Tongue (tissue), 2 donors: ENCODE measurements around the gene IL4R. TPM values are rescaled to one million over a fixed set of nuclear protein-coding genes. Genes with fewer than 3 reads are reported as not detected.
A peak's percentile ranks its signal among the peaks of the same experiment; 100 is the strongest.

ENCODE experiments used
- DNase-seq: peaks from one replicate; pipeline ENCODE4 v3.0.0-alpha.2; 2015
- total RNA-seq: library from RNA; depleted of rRNA; stranded (reverse); fragments of >200 nt; gene quantifications from one replicate; pipeline ENCODE4 v1.2.3, GENCODE V29; 2014

Gene IL4R
- total RNA-seq, 1 donor from 2014 or later = 16.4 TPM

DNA sequence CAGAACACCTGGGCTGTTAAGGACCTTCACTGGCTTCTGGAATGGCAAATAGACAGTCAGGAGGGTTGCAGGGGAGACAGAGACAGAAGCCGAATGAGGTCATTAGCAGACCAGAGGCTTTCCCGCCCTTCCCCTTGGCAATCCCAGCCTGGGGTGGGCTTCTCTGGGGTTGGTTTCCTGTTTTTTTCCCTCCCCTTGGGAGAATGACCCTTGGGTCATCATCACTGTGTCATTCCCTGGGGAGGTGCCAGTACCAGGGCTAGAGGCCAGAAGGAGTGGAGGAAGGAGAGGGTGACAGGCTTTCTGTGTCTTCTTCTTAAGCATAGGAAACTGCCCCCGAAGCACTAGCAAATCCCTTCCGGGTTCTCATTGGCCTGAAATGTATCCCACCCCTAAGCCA is 45.3 kb downstream of the IL4R start:
- no peak for DNase-seq

DNA sequence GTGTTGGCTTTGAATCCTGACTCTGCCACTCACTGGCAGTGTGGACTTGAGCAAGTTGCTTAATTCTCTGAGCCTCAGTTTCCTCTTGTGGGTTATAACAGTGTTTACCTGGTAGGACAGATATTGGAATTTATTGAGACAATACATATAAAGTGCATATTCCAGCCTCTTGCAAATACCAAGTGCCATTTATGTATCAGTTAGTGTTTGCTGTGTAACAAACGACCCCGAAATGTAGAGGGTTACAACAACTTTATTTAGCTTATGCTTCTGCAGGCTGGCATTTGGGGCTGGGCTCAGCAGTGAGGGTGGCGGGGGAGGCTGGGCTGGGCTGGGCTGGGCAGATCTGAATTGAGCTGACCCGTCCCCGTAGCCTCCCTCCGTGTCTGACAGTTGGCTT is 45.8 kb downstream of the IL4R start:
- no peak for DNase-seq

- no peak for DNase-seq
Observed at GRCh38 chr16:27361987-27362386, 48.2 kb downstream of the IL4R start.

DNA sequence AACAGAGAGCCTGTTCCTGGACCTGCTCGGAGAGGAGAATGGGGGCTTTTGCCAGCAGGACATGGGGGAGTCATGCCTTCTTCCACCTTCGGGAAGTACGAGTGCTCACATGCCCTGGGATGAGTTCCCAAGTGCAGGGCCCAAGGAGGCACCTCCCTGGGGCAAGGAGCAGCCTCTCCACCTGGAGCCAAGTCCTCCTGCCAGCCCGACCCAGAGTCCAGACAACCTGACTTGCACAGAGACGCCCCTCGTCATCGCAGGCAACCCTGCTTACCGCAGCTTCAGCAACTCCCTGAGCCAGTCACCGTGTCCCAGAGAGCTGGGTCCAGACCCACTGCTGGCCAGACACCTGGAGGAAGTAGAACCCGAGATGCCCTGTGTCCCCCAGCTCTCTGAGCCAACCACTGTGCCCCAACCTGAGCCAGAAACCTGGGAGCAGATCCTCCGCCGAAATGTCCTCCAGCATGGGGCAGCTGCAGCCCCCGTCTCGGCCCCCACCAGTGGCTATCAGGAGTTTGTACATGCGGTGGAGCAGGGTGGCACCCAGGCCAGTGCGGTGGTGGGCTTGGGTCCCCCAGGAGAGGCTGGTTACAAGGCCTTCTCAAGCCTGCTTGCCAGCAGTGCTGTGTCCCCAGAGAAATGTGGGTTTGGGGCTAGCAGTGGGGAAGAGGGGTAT is 48.9 kb downstream of the IL4R start:
- DNase-seq = no peak

DNA sequence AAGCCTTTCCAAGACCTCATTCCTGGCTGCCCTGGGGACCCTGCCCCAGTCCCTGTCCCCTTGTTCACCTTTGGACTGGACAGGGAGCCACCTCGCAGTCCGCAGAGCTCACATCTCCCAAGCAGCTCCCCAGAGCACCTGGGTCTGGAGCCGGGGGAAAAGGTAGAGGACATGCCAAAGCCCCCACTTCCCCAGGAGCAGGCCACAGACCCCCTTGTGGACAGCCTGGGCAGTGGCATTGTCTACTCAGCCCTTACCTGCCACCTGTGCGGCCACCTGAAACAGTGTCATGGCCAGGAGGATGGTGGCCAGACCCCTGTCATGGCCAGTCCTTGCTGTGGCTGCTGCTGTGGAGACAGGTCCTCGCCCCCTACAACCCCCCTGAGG is 49.5 kb downstream of the IL4R start:
- no peak for DNase-seq

DNA sequence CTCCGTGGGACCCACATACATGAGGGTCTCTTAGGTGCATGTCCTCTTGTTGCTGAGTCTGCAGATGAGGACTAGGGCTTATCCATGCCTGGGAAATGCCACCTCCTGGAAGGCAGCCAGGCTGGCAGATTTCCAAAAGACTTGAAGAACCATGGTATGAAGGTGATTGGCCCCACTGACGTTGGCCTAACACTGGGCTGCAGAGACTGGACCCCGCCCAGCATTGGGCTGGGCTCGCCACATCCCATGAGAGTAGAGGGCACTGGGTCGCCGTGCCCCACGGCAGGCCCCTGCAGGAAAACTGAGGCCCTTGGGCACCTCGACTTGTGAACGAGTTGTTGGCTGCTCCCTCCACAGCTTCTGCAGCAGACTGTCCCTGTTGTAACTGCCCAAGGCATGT is 50.0 kb downstream of the IL4R start:
- DNase-seq = no peak

GRCh38 chr16:27364493-27365141 is 50.8 kb downstream of the IL4R start:
- no peak for DNase-seq

DNA sequence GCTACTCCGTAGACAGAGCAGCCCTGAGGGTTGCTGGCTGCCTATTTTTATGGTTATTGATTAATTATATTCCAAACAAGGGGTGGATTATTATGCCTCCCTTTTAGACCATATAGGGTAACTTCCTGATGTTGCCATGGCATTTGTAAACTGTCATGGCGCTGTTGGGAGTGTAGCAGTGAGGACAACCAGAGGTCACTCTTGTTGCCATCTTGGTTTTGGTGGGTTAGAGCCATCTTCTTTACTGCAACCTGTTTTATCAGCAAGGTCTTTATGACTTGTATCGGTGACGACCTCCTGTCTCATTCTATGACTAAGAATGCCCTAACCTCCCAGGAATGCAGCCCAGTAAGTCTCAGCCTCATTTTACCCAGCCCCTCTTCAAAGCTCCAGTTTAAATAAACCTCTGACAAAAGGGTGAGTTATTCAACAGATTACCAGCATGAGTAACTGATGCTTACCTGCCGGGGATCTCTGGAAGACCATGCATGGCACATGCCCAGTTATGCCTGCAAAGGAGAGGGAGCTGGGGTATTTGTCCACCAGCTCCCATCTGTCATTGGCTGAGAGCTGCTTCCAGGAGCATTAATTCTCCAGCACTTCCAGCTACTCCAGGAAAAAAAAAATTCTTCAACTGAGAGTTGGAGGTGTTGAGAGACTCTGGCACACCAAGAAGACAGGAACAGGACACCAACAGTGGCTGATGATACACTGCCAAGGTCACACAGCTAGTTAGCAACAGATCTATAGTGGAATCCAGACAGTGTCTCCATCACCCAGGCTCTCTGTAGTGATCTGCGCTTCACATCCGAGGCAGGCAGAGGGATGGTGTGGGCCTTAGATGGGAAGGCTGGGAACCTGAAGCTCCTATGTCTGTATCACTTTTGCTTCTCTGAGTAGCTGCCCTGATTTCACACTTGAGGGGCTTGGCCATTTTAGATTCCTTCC is 51.6 kb downstream of the IL4R start:
- DNase-seq = no peak

GRCh38 chr16:27366687-27367460 is 53.1 kb downstream of the IL4R start:
- DNase-seq = no peak

- peak; percentile 85 for DNase-seq
Observed at GRCh38 chr16:27367461-27368357, 53.9 kb downstream of the IL4R start.

DNA sequence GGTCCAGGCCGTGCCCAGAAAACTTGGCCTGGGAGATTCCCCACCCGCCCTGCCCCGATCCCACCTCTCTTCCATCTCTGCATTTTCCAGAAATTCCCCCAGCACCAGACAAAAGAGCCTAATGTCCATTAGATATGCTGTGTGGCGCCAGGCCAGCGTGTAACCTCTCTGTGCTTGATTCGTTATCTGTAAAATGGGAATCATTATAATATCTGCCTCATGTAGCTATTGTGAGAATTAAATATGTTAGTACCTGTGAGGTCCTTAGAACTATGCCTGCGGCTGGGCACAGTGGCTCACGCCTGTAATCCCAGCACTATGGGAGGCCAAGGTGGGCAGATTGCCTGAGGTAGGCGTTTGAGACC is 54.6 kb downstream of the IL4R start:
- DNase-seq = no peak

DNA sequence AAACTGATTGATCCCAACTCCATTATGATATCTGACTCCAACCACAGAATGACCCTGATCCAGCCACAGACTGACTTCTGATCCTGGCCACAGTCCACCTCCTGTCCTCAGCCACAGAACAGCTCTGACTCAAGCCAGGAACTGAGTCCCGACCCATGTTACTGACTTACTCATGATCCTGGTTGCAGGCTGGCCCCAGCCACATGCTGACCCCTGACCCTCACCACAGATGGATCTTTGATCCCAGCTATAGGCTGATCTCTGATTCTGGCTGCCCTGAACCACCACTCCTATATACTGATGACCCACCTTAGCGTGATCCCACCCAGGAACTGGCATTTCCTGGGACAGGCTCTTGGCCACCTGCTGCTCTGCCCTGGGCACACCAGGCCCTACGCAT is 56.0 kb downstream of the IL4R start:
- no peak for DNase-seq

DNA sequence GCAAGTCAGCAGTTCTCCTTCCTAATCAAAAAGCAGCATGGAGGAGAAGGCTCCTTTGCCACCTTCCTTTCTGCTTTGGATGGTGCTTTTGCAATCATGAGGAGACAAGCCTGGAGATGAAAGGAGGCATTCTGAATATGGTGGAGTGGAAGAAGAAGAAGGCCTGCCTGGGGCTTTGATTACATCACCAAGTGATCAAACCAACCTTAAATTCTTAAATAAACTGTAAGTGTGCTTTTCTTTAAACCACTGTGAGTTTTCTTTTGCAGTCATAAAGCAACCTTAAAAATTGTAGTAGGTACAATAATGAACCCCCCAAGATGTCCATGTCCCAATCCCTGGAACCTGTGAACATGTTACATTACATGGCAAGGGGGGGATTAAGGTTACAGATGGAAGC is 56.5 kb downstream of the IL4R start:
- no peak for DNase-seq

DNA sequence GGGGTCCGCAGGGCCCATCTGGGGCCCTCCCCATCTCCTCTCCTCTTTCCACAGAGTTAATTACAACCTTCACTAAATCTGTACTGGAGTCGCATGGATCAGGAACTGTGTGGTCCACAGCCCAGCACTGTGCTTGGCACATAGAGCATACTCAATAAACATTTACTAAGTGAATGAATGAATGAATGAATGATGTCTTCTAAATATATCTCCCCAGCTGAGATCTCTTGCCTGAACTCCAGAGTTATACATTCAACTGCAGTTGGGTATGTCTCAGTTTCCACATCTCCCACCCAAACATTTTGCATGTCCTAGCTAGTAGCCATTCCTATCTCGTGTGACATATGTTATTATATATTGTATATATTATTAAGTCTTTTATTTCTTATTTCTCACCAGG is 59.5 kb downstream of the IL4R start:
- no peak for DNase-seq

DNA sequence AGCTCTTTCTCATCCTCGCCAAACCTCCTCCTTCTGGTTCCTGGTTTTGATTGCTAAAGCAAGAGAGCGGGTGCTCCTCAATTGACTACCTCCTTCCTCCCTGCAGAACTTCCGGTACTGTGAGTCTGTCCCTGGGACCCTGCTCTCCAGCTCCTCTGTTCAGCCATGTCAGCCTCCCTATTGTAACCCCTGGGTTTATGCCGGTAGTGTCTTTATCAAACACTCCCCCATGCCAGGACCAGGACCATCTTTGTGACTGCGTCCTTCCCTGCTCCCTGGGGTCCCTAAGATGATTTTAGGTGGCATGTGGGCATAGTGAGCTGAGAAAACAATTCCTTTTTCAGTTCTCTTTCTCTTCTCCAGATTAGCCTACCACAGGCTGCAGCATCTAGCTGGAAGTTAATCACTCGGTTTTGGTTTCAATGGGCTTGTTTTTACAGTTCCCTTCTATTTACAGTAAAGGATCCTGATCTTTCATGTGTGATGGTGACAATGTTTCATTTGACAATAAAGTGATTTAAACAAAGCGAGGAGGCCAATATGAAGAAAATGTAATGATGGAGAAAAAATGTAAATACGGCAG is 60.5 kb downstream of the IL4R start:
- DNase-seq = no peak

DNA sequence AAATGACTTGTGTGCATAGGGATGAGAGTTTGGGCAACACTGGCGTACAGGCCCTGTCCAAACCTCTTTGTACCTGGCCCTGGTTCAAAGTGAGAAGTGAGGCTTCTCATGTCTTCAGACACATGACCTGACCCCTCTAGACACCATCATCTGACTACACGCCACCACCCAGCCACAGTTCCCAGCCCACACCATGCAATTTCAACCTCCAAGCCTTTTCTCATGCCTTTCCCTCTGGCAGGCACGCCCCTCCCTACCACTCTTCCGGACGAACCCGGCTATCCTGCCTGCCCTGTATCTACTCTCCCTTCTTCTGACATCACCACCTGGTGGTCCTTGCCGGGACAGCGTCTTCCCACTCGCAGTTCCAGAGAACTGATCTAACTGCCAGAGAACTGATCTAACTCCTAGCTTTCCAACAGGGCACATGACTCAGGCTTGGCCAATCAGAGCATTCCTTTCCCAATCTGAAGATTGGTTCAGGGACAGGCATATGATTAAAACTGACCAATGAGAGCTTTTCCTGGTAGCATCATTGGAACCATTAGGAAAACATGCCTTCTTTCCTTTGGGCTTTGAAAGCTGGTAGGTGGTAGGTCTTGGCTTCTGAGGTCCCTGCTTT is 61.1 kb downstream of the IL4R start:
- DNase-seq = peak; percentile 82

GRCh38 chr16:27377666-27378485 is 64.1 kb downstream of the IL4R start:
- no peak for DNase-seq

DNA sequence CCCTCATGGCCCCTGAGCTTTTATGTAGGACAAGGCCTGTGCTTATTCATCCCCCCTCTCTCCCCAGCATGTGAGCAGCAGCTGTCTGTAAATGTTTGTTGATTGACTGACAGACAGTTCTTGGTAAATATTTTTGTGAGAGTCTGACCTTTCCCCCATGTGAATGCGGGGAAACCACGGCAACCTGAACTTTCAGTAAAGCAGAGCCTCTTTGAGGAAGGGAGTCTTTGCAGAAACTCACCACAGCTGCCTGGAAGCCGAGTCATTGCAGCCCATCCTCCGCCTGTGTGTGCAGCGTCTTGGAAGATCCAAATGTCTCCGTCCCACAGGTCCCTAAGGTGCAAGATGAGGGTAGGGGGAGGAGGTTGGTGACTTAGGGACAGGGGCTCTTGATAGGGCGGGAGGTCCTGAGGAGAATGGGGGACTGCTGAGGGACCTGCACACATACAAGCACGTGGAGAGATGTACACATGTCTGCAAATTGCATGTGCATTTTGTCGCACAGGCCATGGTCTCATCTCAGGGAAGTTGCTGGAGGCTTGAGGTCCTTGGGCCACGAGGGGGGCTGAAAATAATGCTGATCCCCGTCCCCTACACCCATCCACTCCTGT is 65.2 kb downstream of the IL4R start:
- DNase-seq = no peak

DNA sequence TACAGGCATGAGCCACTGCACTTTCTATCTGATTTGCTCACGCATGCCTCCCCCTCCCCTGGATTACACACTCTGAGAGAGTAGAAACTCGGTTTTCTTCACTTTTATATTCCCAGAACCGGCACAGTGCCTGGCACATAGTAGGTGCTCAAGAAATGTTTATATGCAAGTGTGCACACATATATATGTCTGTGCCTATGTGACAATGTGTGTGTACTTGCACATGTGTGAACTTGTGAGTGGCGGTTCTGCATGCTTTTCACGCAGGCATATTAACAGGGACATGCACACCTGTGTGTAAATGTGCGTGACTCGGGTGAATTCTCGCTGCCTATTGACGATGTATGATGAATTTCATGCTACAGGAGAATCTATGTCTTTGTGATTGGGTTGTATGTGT is 66.1 kb downstream of the IL4R start:
- no peak for DNase-seq
